Measurements from ENCODE around the gene SAMD5.

The SAMD5 gene

DNA sequence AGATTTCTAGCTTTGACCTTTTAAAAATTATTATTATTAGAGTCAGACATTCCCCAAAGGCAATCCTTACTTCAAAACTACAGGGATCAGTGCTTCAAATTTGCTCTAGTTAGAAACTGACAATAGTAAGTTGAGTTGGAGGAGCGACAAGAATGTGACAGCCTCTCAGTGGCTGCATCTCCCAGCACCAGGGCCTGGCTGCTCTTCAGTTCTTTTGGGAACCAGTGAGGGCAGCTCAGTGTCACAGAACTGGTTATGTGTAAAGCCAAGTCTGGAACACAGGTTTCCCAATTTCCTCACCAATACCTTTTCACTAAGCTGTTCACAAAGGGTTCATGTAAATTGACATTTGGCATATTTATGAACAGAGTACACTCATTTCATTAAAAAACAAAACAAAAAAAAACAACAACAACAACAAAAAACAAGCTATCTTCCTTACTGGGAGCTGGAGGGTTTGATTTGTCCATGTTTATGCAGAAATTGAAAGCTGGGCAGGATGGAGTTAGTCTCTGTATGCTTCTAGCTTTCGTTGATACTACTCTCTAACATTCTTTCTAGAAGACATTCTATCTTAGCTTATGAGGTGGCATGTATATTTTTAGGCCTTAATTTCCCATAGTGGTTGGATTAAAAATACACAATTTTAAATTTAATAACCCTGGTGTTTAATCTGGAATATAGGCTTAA is 95.0 kb downstream of the SAMD5 start:
- in situ Hi-C loops (cut with HindIII; ENCODE audit: low pct_ligation_motif_present, low pct_unique_long_range_greater_than_20kb, low sequenced_read_pairs) = no loop called here
- no peak for DNase-seq

DNA sequence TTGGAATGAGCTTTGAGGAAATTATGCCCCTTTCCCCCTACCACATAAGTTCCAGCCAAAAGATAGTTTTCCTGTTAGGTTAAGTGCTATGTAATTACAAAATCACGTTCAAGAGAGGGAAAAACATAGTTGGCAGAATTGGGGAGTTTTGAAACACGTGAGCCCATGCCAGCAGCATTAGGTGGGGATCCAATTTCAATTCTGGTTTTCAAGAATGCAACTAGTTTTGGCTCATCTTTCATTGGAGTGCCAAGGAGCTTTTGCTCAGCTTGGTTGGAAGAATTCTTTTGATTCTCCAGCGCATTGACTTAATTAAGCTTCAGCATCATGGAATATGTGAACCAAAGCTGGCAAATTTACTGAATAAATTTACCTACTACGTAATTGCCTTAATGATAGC is 95.9 kb downstream of the SAMD5 start:
- in situ Hi-C loops (cut with HindIII; ENCODE audit: low pct_ligation_motif_present, low pct_unique_long_range_greater_than_20kb, low sequenced_read_pairs) = no loop called here
- no peak for DNase-seq

DNA sequence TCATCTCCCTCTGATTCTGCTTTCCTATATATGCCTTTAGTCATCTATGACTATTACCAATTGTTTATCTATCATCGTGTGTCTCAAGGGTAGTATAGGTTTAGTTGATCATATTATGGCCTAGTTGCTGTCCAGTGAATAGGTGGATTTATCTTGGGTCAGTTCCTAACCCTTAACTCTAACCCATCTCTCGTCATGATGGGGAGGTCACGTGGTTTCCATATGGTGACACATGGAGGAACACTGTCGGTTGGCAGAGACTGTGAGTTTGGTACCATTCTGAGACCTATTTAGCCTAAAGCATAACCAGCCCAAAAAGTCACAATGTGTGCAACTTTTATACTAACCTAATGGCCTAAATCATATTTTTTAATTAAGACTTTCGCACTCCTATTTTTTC is 103.5 kb downstream of the SAMD5 start:
- DNase-seq = no peak
- in situ Hi-C loops (cut with HindIII; ENCODE audit: low pct_ligation_motif_present, low pct_unique_long_range_greater_than_20kb, low sequenced_read_pairs) = no loop called here

- DNase-seq = no peak
- in situ Hi-C loops (cut with HindIII; ENCODE audit: low pct_ligation_motif_present, low pct_unique_long_range_greater_than_20kb, low sequenced_read_pairs) = no loop called here
These were observed 106.0 kb downstream of the SAMD5 start for GRCh38 chr6:147614501-147614900.

DNA sequence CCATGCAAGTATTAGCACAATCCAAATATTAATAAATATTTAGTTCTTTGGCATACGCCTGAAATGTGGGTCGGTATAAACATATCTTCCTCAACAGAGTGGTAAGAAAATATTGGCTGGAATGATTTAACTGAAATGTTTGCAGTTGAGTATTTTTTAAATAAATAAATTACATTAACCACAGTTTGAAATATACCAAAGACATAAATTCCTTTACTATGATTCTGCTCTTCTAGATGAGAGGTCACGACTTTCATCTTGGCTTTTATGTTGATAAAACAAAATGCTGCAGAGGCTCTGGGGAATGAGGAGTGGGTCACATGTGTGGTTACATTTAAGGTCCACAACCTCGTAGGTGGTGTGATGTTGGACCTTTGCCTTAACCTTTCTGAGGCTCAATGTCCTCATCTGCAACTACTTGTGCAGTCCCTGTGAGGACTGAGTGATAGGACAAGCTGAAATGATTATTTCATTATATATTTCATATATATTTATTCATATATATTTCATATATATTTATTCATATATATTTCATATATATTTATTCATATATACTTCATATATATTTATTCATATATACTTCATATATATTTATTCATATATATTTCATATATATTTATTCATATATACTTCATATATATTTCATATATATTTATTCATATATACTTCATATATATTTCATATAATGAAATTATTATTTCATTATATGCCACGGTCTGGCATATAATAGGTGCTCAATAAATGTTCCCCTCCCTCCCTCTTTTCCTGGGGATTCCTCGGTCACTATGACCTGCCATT is 107.4 kb downstream of the SAMD5 start:
- DNase-seq = no peak
- in situ Hi-C loops (cut with HindIII; ENCODE audit: low pct_ligation_motif_present, low pct_unique_long_range_greater_than_20kb, low sequenced_read_pairs) = no loop called here

- in situ Hi-C loops (cut with HindIII; ENCODE audit: low pct_ligation_motif_present, low pct_unique_long_range_greater_than_20kb, low sequenced_read_pairs) = no loop called here
These were observed 108.9 kb downstream of the SAMD5 start for GRCh38 chr6:147617366-147617765.

DNA sequence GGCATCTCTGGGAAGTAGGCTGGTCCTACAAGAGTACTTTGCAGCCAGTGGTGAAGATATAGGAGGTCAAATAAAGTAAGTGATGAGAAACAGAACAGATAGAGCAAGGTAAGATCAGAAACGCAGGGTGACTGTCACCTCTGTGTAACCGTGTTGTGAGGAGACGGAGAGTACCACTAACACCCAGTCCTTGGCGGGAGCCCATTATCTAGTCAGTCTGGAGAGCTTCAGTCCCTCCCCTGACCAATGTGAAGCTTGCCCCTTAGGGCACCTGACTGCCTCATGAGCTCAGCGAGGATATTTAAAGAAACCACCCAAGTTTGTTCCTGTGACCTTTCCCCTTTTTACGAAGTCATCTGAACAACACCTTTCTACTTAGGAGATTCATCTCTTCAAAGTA is 110.0 kb downstream of the SAMD5 start:
- no peak for DNase-seq
- in situ Hi-C loops (cut with HindIII; ENCODE audit: low pct_ligation_motif_present, low pct_unique_long_range_greater_than_20kb, low sequenced_read_pairs) = no loop called here

More at GRCh38 chr6:147617366-147617765, 108.9 kb downstream of the SAMD5 start:
- no peak for DNase-seq

DNA sequence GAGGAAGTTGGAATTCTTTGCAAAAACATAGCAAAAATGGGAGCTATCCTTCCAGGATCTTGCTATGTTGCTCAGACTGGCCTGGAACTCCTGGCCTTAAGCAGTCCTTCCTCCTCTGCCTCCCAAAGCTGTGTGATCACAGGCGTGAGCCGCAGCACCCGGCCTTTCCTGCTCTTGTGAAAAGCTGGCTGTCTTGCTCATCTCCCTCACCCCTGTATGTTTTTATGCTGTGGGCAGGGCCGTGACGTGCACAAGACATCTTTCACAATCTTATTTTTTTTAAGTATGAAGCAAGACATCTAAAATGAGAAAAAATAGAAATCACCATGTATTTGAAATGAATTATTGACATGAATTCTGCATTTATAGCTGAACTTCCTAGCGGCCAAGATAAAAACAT is 110.4 kb downstream of the SAMD5 start:
- in situ Hi-C loops (cut with HindIII; ENCODE audit: low pct_ligation_motif_present, low pct_unique_long_range_greater_than_20kb, low sequenced_read_pairs) = no loop called here
- no peak for DNase-seq

All from ACHN (cell line).